GM23248 (cell line): Measurements from ENCODE around the gene KRT39.

Experiments
- EZH2 ChIP-seq: fragments of 200-600 bp; sonication (generic); IDR thresholded peaks from 2 replicates; pipeline ENCODE4 v1.6.1; 2018; ENCODE audit warnings: antibody characterized with exemption, mild to moderate bottlenecking; ENCODE audit not compliant: insufficient read depth, poor library complexity, severe bottlenecking
- EZH2phosphoT487 ChIP-seq: fragments of 200-600 bp; sonication (generic); IDR thresholded peaks from 2 replicates; pipeline ENCODE4 v1.6.1; 2018; ENCODE audit warnings: antibody characterized with exemption, moderate library complexity, mild to moderate bottlenecking, low read depth; ENCODE audit not compliant: insufficient read depth

- TF ChIP-seq EZH2 (no peak), EZH2phosphoT487 (no peak)
Observed at GRCh38 chr17:40935624-40936023, 31.1 kb downstream of the KRT39 start.
